ENCODE results near the gene ZC4H2. TPM values are rescaled to one million over a fixed set of nuclear protein-coding genes. Genes with fewer than 3 reads are reported as not detected.
"Not testable (repeated sequence)": the region's sequence is repeated elsewhere in the genome, so short reads cannot be mapped to it uniquely, and the experiment has no call there.

Gene ZC4H2
- total RNA-seq, 1 experiment from 2014 or later, result 11.7 TPM

- no peak for TF ChIP-seq SIN3A (IDR thresholded peaks at IDR 0.05; ENCODE audit: borderline replicate concordance, insufficient read depth, low read depth, low read length)
- TF ChIP-seq CTCF (IDR thresholded peaks at IDR 0.05), result peak; percentile 86
- no peak for TF ChIP-seq REST (IDR thresholded peaks at IDR 0.05; ENCODE audit: insufficient read depth in 1 of 2, low read depth in 2 of 2, low read length in 1 of 2)
- TF ChIP-seq TCF7L2 (IDR thresholded peaks at IDR 0.05; ENCODE audit: low read depth, low read length), result no peak
- TF ChIP-seq POLR2AphosphoS5 (IDR thresholded peaks at IDR 0.05; ENCODE audit: low read depth, low read length), result no peak
- ChIA-PET CTCF (interaction anchor here (0.7 kb wide), 1 partner anchor 960 kb away, joined by 3 read pairs; no protein-coding TSS in a partner anchor), POLR2A (no interaction called here)
- H3K36me3 ChIP-seq (ENCODE audit: control insufficient read depth, insufficient read depth, low read length), result no peaks in the 10 kb centered on the region
- H3K27ac ChIP-seq (ENCODE audit: low read length), result no peak overlapping the region
- ATAC-seq, result peak; percentile 97
- intact Hi-C loops (cut with micrococcal nuclease; ENCODE audit: unreplicated experiment), result loop anchor here (5.0 kb wide), 1 partner anchor 463 kb away; no protein-coding TSS in a partner anchor
- no peaks in the 10 kb centered on the region for H3K27me3 ChIP-seq (ENCODE audit: control insufficient read depth, insufficient read depth, low read length)
- no TSS peak for BruUV-seq (replicated peaks)
- peak; percentile 17 for DNase-seq (ENCODE audit: low read depth, low spot score)
- H3K9me3 ChIP-seq (ENCODE audit: control insufficient read depth, insufficient read depth, low read depth, low read length), result no peaks in the 10 kb centered on the region
- H3K4me1 ChIP-seq (ENCODE audit: control insufficient read depth, insufficient read depth, low read length), result no peaks in the 10 kb centered on the region
- H3K4me3 ChIP-seq (ENCODE audit: low read depth in 2 of 2, low read length in 2 of 2), result no peak overlapping the region
- in situ Hi-C loops (cut with HindIII; ENCODE audit: low pct_unique_long_range_greater_than_20kb, low sequenced_read_pairs), result no loop called here
Measured at GRCh38 chrX:64894454-64895038, 81.7 kb downstream of the ZC4H2 start.

- in situ Hi-C loops (cut with HindIII; ENCODE audit: low pct_unique_long_range_greater_than_20kb, low sequenced_read_pairs) (no loop called here), intact Hi-C loops (cut with micrococcal nuclease; ENCODE audit: unreplicated experiment) (no loop called here)
- H3K4me3 ChIP-seq (ENCODE audit: low read depth in 2 of 2, low read length in 2 of 2), result no peak overlapping the region
- CTCF ChIA-PET, result no interaction called here
- BruUV-seq (replicated peaks), result no TSS peak
- H3K36me3 ChIP-seq (ENCODE audit: control insufficient read depth, insufficient read depth, low read length), result no peaks in the 10 kb centered on the region
- no peaks in the 10 kb centered on the region for H3K9me3 ChIP-seq (ENCODE audit: control insufficient read depth, insufficient read depth, low read depth, low read length)
- POLR2A ChIA-PET, result no interaction called here
- H3K27me3 ChIP-seq (ENCODE audit: control insufficient read depth, insufficient read depth, low read length), result no peaks in the 10 kb centered on the region
- no peak for ATAC-seq
- H3K4me1 ChIP-seq (ENCODE audit: control insufficient read depth, insufficient read depth, low read length), result no peaks in the 10 kb centered on the region
- peak; percentile 63 for TF ChIP-seq CTCF (IDR thresholded peaks at IDR 0.05)
- no peak for TF ChIP-seq TCF7L2 (IDR thresholded peaks at IDR 0.05; ENCODE audit: low read depth, low read length)
- no peak for DNase-seq (ENCODE audit: low read depth, low spot score)
- no peak overlapping the region for H3K27ac ChIP-seq (ENCODE audit: low read length)
Measured at GRCh38 chrX:64885850-64886249, 90.4 kb downstream of the ZC4H2 start.

GRCh38 chrX:64878709-64879108 lies 97.5 kb downstream of the ZC4H2 start:
- BruUV-seq (replicated peaks), result not testable (repeated sequence)

More at GRCh38 chrX:64878709-64879108, 97.5 kb downstream of the ZC4H2 start:
- H3K27ac ChIP-seq (ENCODE audit: low read length); H3K4me3 ChIP-seq (ENCODE audit: low read depth in 2 of 2, low read length in 2 of 2); H3K4me1 ChIP-seq (ENCODE audit: control insufficient read depth, insufficient read depth, low read length); H3K9me3 ChIP-seq (ENCODE audit: control insufficient read depth, insufficient read depth, low read depth, low read length); H3K36me3 ChIP-seq (ENCODE audit: control insufficient read depth, insufficient read depth, low read length); POLR2A ChIA-PET; ATAC-seq; in situ Hi-C loops (cut with HindIII; ENCODE audit: low pct_unique_long_range_greater_than_20kb, low sequenced_read_pairs); H3K27me3 ChIP-seq (ENCODE audit: control insufficient read depth, insufficient read depth, low read length); intact Hi-C loops (cut with micrococcal nuclease; ENCODE audit: unreplicated experiment); CTCF ChIA-PET; DNase-seq (ENCODE audit: low read depth, low spot score): not testable (repeated sequence)

All from Panc1 (cell line).